Duodenal mucosa (tissue), 2 donors: ENCODE results near the gene TVP23B.
"Not testable (repeated sequence)": the region's sequence is repeated elsewhere in the genome, so short reads cannot be mapped to it uniquely, and the experiment has no call there.

Experiments used
- H3K27ac ChIP-seq: one replicate; pipeline ENCODE4 v1.7.0; 2013; ENCODE audit warnings: low read depth, low read length
- H3K27me3 ChIP-seq, 2 donors: one replicate each; pipeline ENCODE4 v1.7.0; 2013; ENCODE audit warnings: low read length in 2 of 2, control low read depth in 1 of 2; ENCODE audit not compliant: insufficient read depth in 2 of 2, control insufficient read depth in 1 of 2
- H3K36me3 ChIP-seq, 2 donors: one replicate each; pipeline ENCODE4 v1.7.0; 2013; ENCODE audit warnings: low read length in 2 of 2, control low read depth in 1 of 2; ENCODE audit not compliant: insufficient read depth in 2 of 2, control insufficient read depth in 1 of 2
- H3K4me1 ChIP-seq, 2 donors: one replicate each; pipeline ENCODE4 v1.7.0; 2013; ENCODE audit warnings: low read length in 2 of 2, control low read depth in 1 of 2; ENCODE audit not compliant: insufficient read depth in 2 of 2, control insufficient read depth in 1 of 2
- H3K4me3 ChIP-seq, 2 donors: one replicate each; pipeline ENCODE4 v1.7.0; 2013; ENCODE audit warnings: low read length in 2 of 2, low read depth in 1 of 2
- H3K9ac ChIP-seq, 2 donors: one replicate each; pipeline ENCODE4 v1.7.0; 2013; ENCODE audit warnings: low read length in 2 of 2, low read depth in 1 of 2
- H3K9me3 ChIP-seq, 2 donors: one replicate each; pipeline ENCODE4 v1.7.0; 2013; ENCODE audit warnings: low read length in 2 of 2, control low read depth in 1 of 2; ENCODE audit not compliant: control insufficient read depth in 1 of 2

The TVP23B gene

GRCh38 chr17:18791402-18791801 is 10.4 kb downstream of the TVP23B start:
- not testable (repeated sequence) for H3K9me3 ChIP-seq, H3K4me1 ChIP-seq, H3K4me3 ChIP-seq, H3K36me3 ChIP-seq, H3K27ac ChIP-seq, H3K9ac ChIP-seq, H3K27me3 ChIP-seq

DNA sequence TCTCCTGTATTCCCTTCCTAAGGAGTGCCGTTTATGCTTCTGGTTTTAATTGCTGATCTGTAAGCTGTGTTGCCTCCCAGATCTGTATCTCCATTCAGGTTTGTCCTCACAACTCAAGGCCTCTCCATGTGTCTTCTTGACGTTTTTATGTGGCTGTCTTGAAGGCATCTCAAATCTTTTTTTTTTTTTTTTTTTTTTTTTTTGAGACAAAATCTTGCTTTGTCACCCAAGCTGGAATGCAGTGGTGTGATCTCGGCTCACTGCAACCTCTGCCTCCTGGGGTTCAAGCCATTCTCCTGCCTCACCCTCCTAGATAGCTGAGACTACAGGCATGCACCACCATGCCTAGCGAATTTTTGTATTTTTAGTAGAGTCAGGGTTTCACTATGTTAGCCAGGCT is 13.9 kb downstream of the TVP23B start:
- peaks cover 5 to 13% of the 10 kb centered on the region in 2 donors for H3K36me3 ChIP-seq
- H3K4me1 ChIP-seq, H3K27ac ChIP-seq, H3K9ac ChIP-seq, H3K4me3 ChIP-seq, H3K27me3 ChIP-seq, H3K9me3 ChIP-seq: not testable (repeated sequence)

DNA sequence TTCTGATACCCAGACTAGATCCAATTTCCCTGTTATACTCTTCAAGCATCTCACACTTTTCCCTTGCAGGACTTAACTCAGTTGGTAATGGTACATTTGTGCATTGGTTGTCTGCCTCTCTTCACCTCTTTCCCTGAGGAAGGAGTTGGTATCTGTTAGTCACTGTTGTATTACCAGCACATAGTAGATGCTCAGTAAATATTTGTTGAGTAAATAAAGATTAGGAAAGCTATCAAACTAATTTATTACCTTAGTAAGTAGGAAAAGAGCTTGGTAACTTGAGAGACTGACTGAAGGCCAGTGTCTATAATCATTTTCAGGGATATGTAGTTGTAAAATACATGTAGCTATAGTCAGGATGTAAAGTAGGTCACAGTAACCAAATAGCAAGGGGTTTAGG is 15.9 kb downstream of the TVP23B start:
- not testable (repeated sequence) for H3K4me1 ChIP-seq, H3K27ac ChIP-seq, H3K9ac ChIP-seq, H3K9me3 ChIP-seq, H3K27me3 ChIP-seq, H3K4me3 ChIP-seq
- peaks cover 5 to 13% of the 10 kb centered on the region in 2 donors for H3K36me3 ChIP-seq

GRCh38 chr17:18803458-18804245 is 22.7 kb downstream of the TVP23B start:
- not testable (repeated sequence) for H3K27ac ChIP-seq, H3K27me3 ChIP-seq, H3K9ac ChIP-seq, H3K4me3 ChIP-seq, H3K9me3 ChIP-seq, H3K4me1 ChIP-seq
- peaks cover 5 to 16% of the 10 kb centered on the region in 2 donors for H3K36me3 ChIP-seq

GRCh38 chr17:18815924-18816323 is 34.9 kb downstream of the TVP23B start:
- H3K9ac ChIP-seq, H3K9me3 ChIP-seq, H3K36me3 ChIP-seq, H3K4me1 ChIP-seq, H3K27ac ChIP-seq, H3K4me3 ChIP-seq, H3K27me3 ChIP-seq: not testable (repeated sequence)

DNA sequence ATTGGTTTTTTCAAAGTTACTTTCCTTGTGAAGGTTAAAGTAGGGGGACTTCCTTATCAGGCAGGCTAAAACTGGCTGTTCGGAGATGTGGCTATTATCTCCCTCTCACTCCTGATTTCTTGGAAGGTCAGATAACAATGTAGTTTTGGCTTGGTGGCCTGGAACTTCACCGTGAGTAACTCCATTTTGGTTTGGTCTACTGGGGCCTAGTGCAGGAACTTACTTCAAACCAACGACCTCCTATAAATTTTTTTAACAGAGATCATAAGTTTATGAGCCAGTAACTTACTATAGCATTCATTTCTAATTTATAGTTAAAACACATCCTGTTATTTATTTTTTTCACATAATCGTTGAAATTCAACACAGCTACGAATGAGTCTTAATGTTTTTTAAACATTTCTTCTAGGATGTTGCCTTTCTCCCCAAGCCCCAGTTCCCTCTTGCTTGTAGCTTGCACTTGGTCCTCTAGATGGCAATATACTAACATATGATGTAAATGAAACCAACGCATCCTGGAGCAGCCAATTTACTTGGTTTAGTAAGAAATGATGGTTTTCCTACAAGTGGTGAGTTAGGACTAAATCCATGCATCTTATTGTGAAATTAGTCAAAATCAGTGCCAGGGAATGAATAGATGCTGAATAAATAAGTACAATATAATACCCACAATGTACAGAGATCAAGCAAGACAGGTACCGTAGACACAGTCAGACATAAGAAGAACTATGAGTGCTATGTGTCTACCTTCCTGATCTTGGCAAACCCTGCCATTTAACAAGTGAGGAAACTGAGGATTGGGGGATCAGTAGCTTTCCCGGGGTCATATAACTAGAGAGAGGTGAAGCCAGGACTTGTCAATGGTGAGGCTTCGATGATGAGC is 35.7 kb downstream of the TVP23B start:
- not testable (repeated sequence) for H3K9ac ChIP-seq, H3K4me3 ChIP-seq, H3K36me3 ChIP-seq, H3K9me3 ChIP-seq, H3K4me1 ChIP-seq, H3K27me3 ChIP-seq, H3K27ac ChIP-seq

DNA sequence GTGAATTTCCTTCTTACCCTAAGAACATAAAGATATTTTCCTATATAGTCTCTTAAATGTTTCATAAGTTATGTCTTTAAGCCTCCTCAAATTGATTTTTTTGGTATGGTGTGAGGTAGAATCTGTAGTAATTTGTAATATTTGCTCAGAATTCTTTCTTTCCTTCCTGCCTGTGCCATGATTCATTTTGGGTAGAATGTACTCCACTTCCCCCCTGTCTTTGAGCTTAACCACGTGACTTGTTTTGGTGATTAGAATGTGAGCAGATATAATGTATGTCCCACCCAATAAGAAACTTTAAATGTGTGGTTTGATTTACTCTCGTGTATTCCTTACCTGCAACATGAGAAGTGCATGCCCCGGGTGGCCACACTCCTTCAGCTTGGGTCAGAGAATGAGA is 40.4 kb downstream of the TVP23B start:
- H3K4me3 ChIP-seq, H3K36me3 ChIP-seq: not testable (repeated sequence)

DNA sequence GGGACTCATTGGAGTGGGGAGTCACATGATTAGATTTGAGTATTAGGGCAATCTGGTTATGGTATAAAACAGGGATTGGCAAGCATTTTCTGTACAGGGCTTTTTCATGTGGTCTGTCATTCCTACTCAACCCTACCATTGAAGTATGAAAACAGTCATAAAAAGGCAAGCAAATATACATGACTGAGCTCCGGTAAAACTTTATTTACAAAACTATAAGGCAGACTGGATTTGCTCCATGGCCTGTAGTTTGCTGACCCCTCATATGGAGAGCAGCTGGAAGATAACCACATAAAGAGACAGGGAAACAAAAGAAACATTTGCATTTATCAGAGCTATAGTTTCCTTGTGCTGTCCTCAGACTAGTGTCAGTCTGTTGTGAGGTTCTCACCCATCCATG is 46.6 kb downstream of the TVP23B start:
- H3K4me1 ChIP-seq, H3K4me3 ChIP-seq, H3K27ac ChIP-seq, H3K9me3 ChIP-seq, H3K9ac ChIP-seq, H3K36me3 ChIP-seq, H3K27me3 ChIP-seq: not testable (repeated sequence)

More for the DNA sequence above, 40.4 kb downstream of the TVP23B start:
- not testable (repeated sequence) for H3K4me1 ChIP-seq, H3K9ac ChIP-seq, H3K27ac ChIP-seq, H3K9me3 ChIP-seq, H3K27me3 ChIP-seq

- Histone ChIP-seq H3K27ac (no peak overlapping the region), H3K4me3 (no peak overlapping the region), H3K4me1 (no peaks in the 10 kb centered on the region), H3K9ac (no peak overlapping the region), H3K27me3 (no peaks in the 10 kb centered on the region), H3K9me3 (no peaks in the 10 kb centered on the region), H3K36me3 (no peaks in the 10 kb centered on the region)
Observed at GRCh38 chr17:18848501-18848900, 67.5 kb downstream of the TVP23B start.

- H3K36me3 ChIP-seq: no peaks in the 10 kb centered on the region
Observed at GRCh38 chr17:18850679-18851078, 69.7 kb downstream of the TVP23B start.

More at GRCh38 chr17:18850679-18851078, 69.7 kb downstream of the TVP23B start:
- Histone ChIP-seq H3K4me1 (peaks cover under 1 to 5% of the 10 kb centered on the region in 2 donors), H3K27ac (no peak overlapping the region), H3K9ac (no peak overlapping the region), H3K4me3 (no peak overlapping the region), H3K9me3 (no peaks in the 10 kb centered on the region), H3K27me3 (no peaks in the 10 kb centered on the region)
